T-cell (primary cell): ENCODE measurements around the gene USP27X. TPM values are rescaled to one million over a fixed set of nuclear protein-coding genes. Genes with fewer than 3 reads are reported as not detected.

ENCODE experiments used
- ATAC-seq, 4 experiments: fragments of 200-7000 bp in 3 of 4; fragments of 150-1000 bp in 1 of 4; cut with Tn5 transposase; replicated peaks in 1 of 4; 1 replicate in 3 of 4; 2 replicates in 1 of 4; pipeline ENCODE4 v1.10.0; 2021; ENCODE audit warnings: moderate library complexity in 3 of 4, mild to moderate bottlenecking in 2 of 4, moderate number of reproducible peaks in 1 of 4
- CTCF ChIA-PET, 2 donors: fragments of 300-600 bp; sonication (Branson Sonifier 250); formaldehyde crosslinking; loops; one replicate each; lab custom pipeline; 2022; ENCODE audit warnings: antibody characterized with exemption in 2 of 2; lab: Charles Lee
- POLR2A ChIA-PET, 2 donors: fragments of 300-600 bp; sonication (Branson Sonifier 250); formaldehyde crosslinking; loops; one replicate each; lab custom pipeline; 2022; ENCODE audit warnings: antibody characterized with exemption in 2 of 2; lab: Charles Lee
- DNase-seq, 35 experiments: peaks; one replicate each; pipeline versions ENCODE4 v3.0.0 to v3.0.0-alpha.2; 2013 to 2023
- H3K27ac ChIP-seq: one replicate; pipeline ENCODE4 v1.5.1; 2013; ENCODE audit warnings: low read length
- H3K27me3 ChIP-seq, 2 experiments: replicated peaks in 1 of 2; 1 replicate in 1 of 2; 2 replicates in 1 of 2; pipeline versions ENCODE4 v1.6.1 to v1.7.0; 2013; ENCODE audit warnings: low read length in 1 of 2, mixed read lengths in 1 of 2; ENCODE audit not compliant: control insufficient read depth in 2 of 2, insufficient read depth in 2 of 2; ENCODE audit errors: extremely low read depth in 1 of 2
- H3K36me3 ChIP-seq, 2 donors: 1 replicate in 1 of 2; 2 replicates in 1 of 2; pipeline versions ENCODE4 v1.6.1 to v1.7.0; 2013; ENCODE audit warnings: low read length in 1 of 2; ENCODE audit not compliant: control insufficient read depth in 2 of 2, insufficient read depth in 1 of 2; ENCODE audit errors: extremely low read depth in 1 of 2
- H3K4me1 ChIP-seq, 2 experiments: 1 replicate in 1 of 2; 2 replicates in 1 of 2; pipeline versions ENCODE4 v1.6.1 to v1.7.0; 2013; ENCODE audit warnings: low read length in 2 of 2, mixed read lengths in 1 of 2; ENCODE audit not compliant: insufficient read depth in 2 of 2, control insufficient read depth in 1 of 2; ENCODE audit errors: extremely low read depth in 1 of 2
- H3K4me3 ChIP-seq, 2 donors: 1 replicate in 1 of 2; 2 replicates in 1 of 2; pipeline versions ENCODE4 v1.5.1 to v1.7.0; 2013; ENCODE audit warnings: mild to moderate bottlenecking in 2 of 2, low read length in 1 of 2, moderate library complexity in 1 of 2; ENCODE audit not compliant: control insufficient read depth in 1 of 2; ENCODE audit errors: extremely low read depth in 1 of 2
- H3K9me3 ChIP-seq: 2 replicates; pipeline ENCODE4 v1.7.0; 2013
- H3K27ac Mint-ChIP-seq, 2 donors: one replicate each; pipeline ENCODE4 v1.8.0; 2020 to 2021; ENCODE audit warnings: mild to moderate bottlenecking in 2 of 2, mixed read lengths in 2 of 2
- H3K27me3 Mint-ChIP-seq, 2 donors: one replicate each; pipeline ENCODE4 v1.8.0; 2021 to 2022; ENCODE audit warnings: mixed read lengths in 2 of 2
- H3K36me3 Mint-ChIP-seq: one replicate; pipeline ENCODE4 v1.8.0; 2021; ENCODE audit warnings: mixed read lengths
- H3K4me1 Mint-ChIP-seq, 3 donors: one replicate each; pipeline ENCODE4 v1.8.0; 2020 to 2022; ENCODE audit warnings: mixed read lengths in 3 of 3, mild to moderate bottlenecking in 1 of 3
- H3K4me3 Mint-ChIP-seq, 3 donors: one replicate each; pipeline ENCODE4 v1.8.0; 2020 to 2022; ENCODE audit warnings: mild to moderate bottlenecking in 3 of 3, mixed read lengths in 3 of 3, moderate library complexity in 3 of 3
- H3K9me3 Mint-ChIP-seq, 3 donors: one replicate each; pipeline ENCODE4 v1.8.0; 2020 to 2022; ENCODE audit warnings: mixed read lengths in 3 of 3
- WGBS: methylation state at CpG from one replicate; pipeline ENCODE4 v1.1.5; 2013; ENCODE audit warnings: missing lambda C conversion rate; ENCODE audit not compliant: insufficient coverage; 5-methylcytosine and 5-hydroxymethylcytosine counted together
- total RNA-seq, 35 experiments: library from RNA in 6 of 35; stranded (reverse) in 6 of 35; fragments of 120-200 nt in 1 of 35; gene quantifications; one replicate each; pipeline versions ENCODE4 v1.2.1 to v1.2.4 and lab custom pipeline; 2013 to 2026

Gene USP27X
- total RNA-seq, 5 donors from 2014 or later (not counting 1 experiment from before 2014, with no cell fraction given), result 2.9 to 5.3 (median 3.7) TPM

GRCh38 chrX:49910344-49910743 is 31.1 kb downstream of the USP27X start:
- Mint-ChIP-seq H3K9me3 (no peaks in the 10 kb centered on the region), H3K4me3 (no peak overlapping the region), H3K4me1 (peaks cover 10 to 19% (median 12%) of the 10 kb centered on the region in 3 donors), H3K27me3 (peaks cover 0 to 16% of the 10 kb centered on the region in 2 donors), H3K36me3 (no peaks in the 10 kb centered on the region), H3K27ac (peak overlapping the region; percentile 12 to 77)
- H3K27me3 ChIP-seq, result no peaks in the 10 kb centered on the region
- no peak overlapping the region for H3K4me3 ChIP-seq
- CTCF ChIA-PET, result interaction anchor here in 1 of 2 donors (0.6 kb wide), 1 partner anchor 1836 kb away, joined by 4 read pairs; no protein-coding TSS in a partner anchor
- H3K4me1 ChIP-seq, result peaks cover 0 to 6% of the 10 kb centered on the region in 2 experiments
- peak in 2 of 35 experiments; percentile 2 to 12 for DNase-seq
- ATAC-seq, result peak in 2 of 4 experiments; percentile 42 to 52
- 8% methylated on average over 2 of the region's 3 CpGs for WGBS
- no peak overlapping the region for H3K27ac ChIP-seq
- POLR2A ChIA-PET, result no interaction called here
- H3K36me3 ChIP-seq, result no peaks in the 10 kb centered on the region
- no peaks in the 10 kb centered on the region for H3K9me3 ChIP-seq

GRCh38 chrX:49912086-49912485 is 32.8 kb downstream of the USP27X start:
- 100% methylated on average over 1 of the region's 3 CpGs for WGBS
- POLR2A ChIA-PET, result no interaction called here

GRCh38 chrX:49912861-49913260 is 33.6 kb downstream of the USP27X start:
- CTCF ChIA-PET, result interaction anchor here in 1 of 2 donors (0.5 kb wide), 1 partner anchor 17 kb away, joined by 4 read pairs; no protein-coding TSS in a partner anchor
- Histone ChIP-seq H3K4me3 (no peak overlapping the region), H3K36me3 (no peaks in the 10 kb centered on the region), H3K27me3 (no peaks in the 10 kb centered on the region), H3K4me1 (peaks cover 0 to 6% of the 10 kb centered on the region in 2 experiments), H3K27ac (no peak overlapping the region), H3K9me3 (no peaks in the 10 kb centered on the region)
- Mint-ChIP-seq H3K36me3 (no peaks in the 10 kb centered on the region), H3K4me1 (peaks cover 10 to 22% (median 12%) of the 10 kb centered on the region in 3 donors), H3K27ac (no peak overlapping the region), H3K27me3 (peaks cover 0 to 14% of the 10 kb centered on the region in 2 donors), H3K9me3 (no peaks in the 10 kb centered on the region), H3K4me3 (no peak overlapping the region)
- WGBS, result no CpG with 5 or more reads among the region's 3 CpGs
- ATAC-seq (no peak), DNase-seq (no peak)
- POLR2A ChIA-PET, result interaction anchor here in 1 of 2 donors (0.7 kb wide), 1 partner anchor 1393 kb away, joined by 16 read pairs; no protein-coding TSS in a partner anchor

More at GRCh38 chrX:49912086-49912485, 32.8 kb downstream of the USP27X start:
- Histone ChIP-seq H3K27ac (no peak overlapping the region), H3K36me3 (no peaks in the 10 kb centered on the region), H3K4me3 (no peak overlapping the region), H3K9me3 (no peaks in the 10 kb centered on the region), H3K27me3 (no peaks in the 10 kb centered on the region), H3K4me1 (peaks cover 0 to 6% of the 10 kb centered on the region in 2 experiments)
- no peak for ATAC-seq
- DNase-seq, result no peak
- CTCF ChIA-PET, result no interaction called here
- H3K4me1 Mint-ChIP-seq, result peaks cover 10 to 19% (median 12%) of the 10 kb centered on the region in 3 donors
- H3K9me3 Mint-ChIP-seq, result no peaks in the 10 kb centered on the region
- H3K27me3 Mint-ChIP-seq, result peaks cover 0 to 16% of the 10 kb centered on the region in 2 donors
- no peak overlapping the region for H3K4me3 Mint-ChIP-seq
- no peaks in the 10 kb centered on the region for H3K36me3 Mint-ChIP-seq
- H3K27ac Mint-ChIP-seq, result no peak overlapping the region

GRCh38 chrX:49915361-49916222 is 36.3 kb downstream of the USP27X start:
- Mint-ChIP-seq H3K27ac (no peak overlapping the region), H3K36me3 (no peaks in the 10 kb centered on the region), H3K27me3 (peaks cover 0 to 5% of the 10 kb centered on the region in 2 donors), H3K4me3 (no peak overlapping the region), H3K9me3 (no peaks in the 10 kb centered on the region), H3K4me1 (peaks cover 0 to 8% (median 6%) of the 10 kb centered on the region in 3 donors)
- Histone ChIP-seq H3K27me3 (no peaks in the 10 kb centered on the region), H3K27ac (no peak overlapping the region), H3K36me3 (no peaks in the 10 kb centered on the region), H3K4me1 (no peaks in the 10 kb centered on the region), H3K9me3 (no peaks in the 10 kb centered on the region), H3K4me3 (no peak overlapping the region)
- ATAC-seq, result peak; percentile 67 to 79 (median 72)
- ChIA-PET CTCF (interaction anchor here (0.6 to 1.0 kb wide), 2 partner anchors 10 to 1542 kb away, joined by 3 to 5 read pairs; no protein-coding TSS in a partner anchor), POLR2A (no interaction called here)
- peak in 29 of 35 experiments; percentile 3 to 75 (median 29) for DNase-seq
- WGBS, result 29% methylated on average over 1 of the region's 8 CpGs

- Mint-ChIP-seq H3K27ac (no peak overlapping the region), H3K9me3 (no peaks in the 10 kb centered on the region), H3K4me1 (peaks cover 5 to 11% (median 10%) of the 10 kb centered on the region in 3 donors), H3K4me3 (no peak overlapping the region), H3K36me3 (no peaks in the 10 kb centered on the region), H3K27me3 (peaks cover 0 to 7% of the 10 kb centered on the region in 2 donors)
- Histone ChIP-seq H3K9me3 (no peaks in the 10 kb centered on the region), H3K4me1 (peaks cover 0 to 8% of the 10 kb centered on the region in 2 experiments), H3K4me3 (no peak overlapping the region), H3K27ac (no peak overlapping the region), H3K27me3 (no peaks in the 10 kb centered on the region), H3K36me3 (no peaks in the 10 kb centered on the region)
- CTCF ChIA-PET, result interaction anchor here (0.6 to 1.9 kb wide), 13 partner anchors 8 to 664 kb away, joined by 3 to 10 read pairs (median 4); no protein-coding TSS in a partner anchor
- POLR2A ChIA-PET, result no interaction called here
- ATAC-seq (no peak), DNase-seq (peak in 19 of 35 experiments; percentile 1 to 57 (median 15))
- no CpG with 5 or more reads among the region's 8 CpGs for WGBS
These were observed 40.3 kb downstream of the USP27X start for GRCh38 chrX:49919617-49920016.

GRCh38 chrX:49921109-49921508 is 41.8 kb downstream of the USP27X start:
- no peak overlapping the region for H3K4me3 ChIP-seq

More at GRCh38 chrX:49921109-49921508, 41.8 kb downstream of the USP27X start:
- Histone ChIP-seq H3K36me3 (no peaks in the 10 kb centered on the region), H3K9me3 (no peaks in the 10 kb centered on the region), H3K4me1 (peaks cover 0 to 8% of the 10 kb centered on the region in 2 experiments), H3K27me3 (no peaks in the 10 kb centered on the region), H3K27ac (no peak overlapping the region)
- ChIA-PET POLR2A (no interaction called here), CTCF (interaction anchor here (0.5 to 1.0 kb wide), 3 partner anchors 40 to 248 kb away, joined by 3 to 4 read pairs (median 3); partner anchors contain the start of gene USP27X (in 1 of the 2))
- Mint-ChIP-seq H3K27ac (no peak overlapping the region), H3K36me3 (no peaks in the 10 kb centered on the region), H3K4me3 (no peak overlapping the region), H3K4me1 (peaks cover 5 to 11% (median 10%) of the 10 kb centered on the region in 3 donors), H3K27me3 (peaks cover 0 to 7% of the 10 kb centered on the region in 2 donors), H3K9me3 (no peaks in the 10 kb centered on the region)
- WGBS, result 83% methylated on average over 2 of the region's 2 CpGs
- ATAC-seq (no peak), DNase-seq (no peak)
